Measurements from ENCODE around the gene HELT. TPM values are rescaled to one million over a fixed set of nuclear protein-coding genes. Genes with fewer than 3 reads are reported as not detected.

The HELT gene
- total RNA-seq, 1 experiment from 2014 or later: not detected

GRCh38 chr4:185003596-185004351, 14.5 kb upstream of the HELT start:
- ChIA-PET CTCF (no interaction called here), POLR2A (no interaction called here)
- no peak overlapping the region for H3K27ac Mint-ChIP-seq (ENCODE audit: unreplicated experiment)
- DNase-seq: no peak
- intact Hi-C loops (cut with micrococcal nuclease; ENCODE audit: unreplicated experiment): no loop called here
- no peaks in the 10 kb centered on the region; the same call in 1 of the 2 replicates for H3K9me3 ChIP-seq
- peaks cover 10% of the 10 kb centered on the region for H3K9me3 Mint-ChIP-seq (ENCODE audit: unreplicated experiment)
- peaks cover 8% of the 10 kb centered on the region for H3K27me3 Mint-ChIP-seq (ENCODE audit: insufficient read depth, unreplicated experiment)
- no TSS peak for BruUV-seq (replicated peaks)
- no peaks in the 10 kb centered on the region for H3K36me3 Mint-ChIP-seq (ENCODE audit: insufficient read depth, unreplicated experiment)
- no peak for TF ChIP-seq CTCF (IDR thresholded peaks at IDR 0.05; ENCODE audit: insufficient read depth in 1 of 2, low read depth in 1 of 2, low read length in 1 of 2, severe bottlenecking in 1 of 2, unreplicated experiment in 1 of 2)
- no peaks in the 10 kb centered on the region for H3K36me3 ChIP-seq (ENCODE audit: control insufficient read depth, insufficient read depth, low read length)
- no peak overlapping the region for H3K4me3 Mint-ChIP-seq (ENCODE audit: unreplicated experiment)
- no peaks in the 10 kb centered on the region for H3K4me1 ChIP-seq
- H3K4me1 Mint-ChIP-seq (ENCODE audit: low read depth, unreplicated experiment): no peaks in the 10 kb centered on the region
- H3K4me3 ChIP-seq (ENCODE audit: low read depth, low read length): no peak overlapping the region
- H3K27me3 ChIP-seq (replicated peaks; ENCODE audit: control insufficient read depth, insufficient read depth, low read length): no peaks in the 10 kb centered on the region

GRCh38 chr4:185004562-185005218, 13.6 kb upstream of the HELT start:
- no peak for TF ChIP-seq CTCF (IDR thresholded peaks at IDR 0.05; ENCODE audit: insufficient read depth in 1 of 2, low read depth in 1 of 2, low read length in 1 of 2, severe bottlenecking in 1 of 2, unreplicated experiment in 1 of 2)
- POLR2A ChIA-PET: no interaction called here
- H3K27ac Mint-ChIP-seq (ENCODE audit: unreplicated experiment): no peak overlapping the region
- Histone ChIP-seq H3K27me3 (replicated peaks; ENCODE audit: control insufficient read depth, insufficient read depth, low read length) (no peaks in the 10 kb centered on the region; the same call in 1 of the 2 replicates), H3K36me3 (ENCODE audit: control insufficient read depth, insufficient read depth, low read length) (no peaks in the 10 kb centered on the region), H3K4me3 (ENCODE audit: low read depth, low read length) (no peak overlapping the region), H3K9me3 (no peaks in the 10 kb centered on the region; the same call in 1 of the 2 replicates), H3K4me1 (no peaks in the 10 kb centered on the region)
- peak overlapping the region; percentile 2 for H3K4me3 Mint-ChIP-seq (ENCODE audit: unreplicated experiment)
- no peak for DNase-seq
- CTCF ChIA-PET: interaction anchor here (1.0 to 1.5 kb wide), 5 partner anchors 20 to 259 kb away, joined by 3 to 11 read pairs (median 5); no protein-coding TSS in a partner anchor
- intact Hi-C loops (cut with micrococcal nuclease; ENCODE audit: unreplicated experiment): loop anchor here (1.0 kb wide), 2 partner anchors 92 to 130 kb away; no protein-coding TSS in a partner anchor
- peaks cover 10% of the 10 kb centered on the region for H3K9me3 Mint-ChIP-seq (ENCODE audit: unreplicated experiment)
- H3K4me1 Mint-ChIP-seq (ENCODE audit: low read depth, unreplicated experiment): no peaks in the 10 kb centered on the region
- no TSS peak for BruUV-seq (replicated peaks)
- no peaks in the 10 kb centered on the region for H3K36me3 Mint-ChIP-seq (ENCODE audit: insufficient read depth, unreplicated experiment)
- H3K27me3 Mint-ChIP-seq (ENCODE audit: insufficient read depth, unreplicated experiment): peaks cover 13% of the 10 kb centered on the region

- intact Hi-C loops (cut with micrococcal nuclease; ENCODE audit: unreplicated experiment): loop anchor here (1.0 kb wide), 2 partner anchors 91 to 129 kb away; no protein-coding TSS in a partner anchor
- H3K9me3 Mint-ChIP-seq (ENCODE audit: unreplicated experiment): peaks cover 10% of the 10 kb centered on the region
- peak; percentile 74 to 80 for DNase-seq
- ChIA-PET CTCF (interaction anchor here (1.0 to 1.5 kb wide), 5 partner anchors 19 to 260 kb away, joined by 3 to 11 read pairs (median 5); no protein-coding TSS in a partner anchor), POLR2A (no interaction called here)
- H3K9me3 ChIP-seq: no peaks in the 10 kb centered on the region; the same call in 1 of the 2 replicates
- no peak overlapping the region for H3K4me3 ChIP-seq (ENCODE audit: low read depth, low read length)
- no peaks in the 10 kb centered on the region; the same call in 1 of the 2 replicates for H3K27me3 ChIP-seq (replicated peaks; ENCODE audit: control insufficient read depth, insufficient read depth, low read length)
- peak; percentile 81 to 88 for TF ChIP-seq CTCF (IDR thresholded peaks at IDR 0.05; ENCODE audit: insufficient read depth in 1 of 2, low read depth in 1 of 2, low read length in 1 of 2, severe bottlenecking in 1 of 2, unreplicated experiment in 1 of 2)
- no peaks in the 10 kb centered on the region for H3K4me1 ChIP-seq
- BruUV-seq (replicated peaks): no TSS peak
- no peaks in the 10 kb centered on the region for H3K4me1 Mint-ChIP-seq (ENCODE audit: low read depth, unreplicated experiment)
- no peak overlapping the region for H3K27ac Mint-ChIP-seq (ENCODE audit: unreplicated experiment)
- peak overlapping the region; percentile 2 for H3K4me3 Mint-ChIP-seq (ENCODE audit: unreplicated experiment)
- H3K36me3 ChIP-seq (ENCODE audit: control insufficient read depth, insufficient read depth, low read length): no peaks in the 10 kb centered on the region
- H3K36me3 Mint-ChIP-seq (ENCODE audit: insufficient read depth, unreplicated experiment): no peaks in the 10 kb centered on the region
- peaks cover 19% of the 10 kb centered on the region for H3K27me3 Mint-ChIP-seq (ENCODE audit: insufficient read depth, unreplicated experiment)
Observed at GRCh38 chr4:185005219-185005819, 13.0 kb upstream of the HELT start.

Measured in Caco-2 (cell line).